Endometrial microvascular endothelial cells (primary cell): ENCODE data around the gene AOPEP. TPM values are rescaled to one million over a fixed set of nuclear protein-coding genes. Genes with fewer than 3 reads are reported as not detected.
"Not testable (repeated sequence)": the region's sequence is repeated elsewhere in the genome, so short reads cannot be mapped to it uniquely, and the experiment has no call there.

Experiments used
- in situ Hi-C: cut with HindIII; loops from 2 replicates; pipeline ENCODE4 v1.10.0; 2017; ENCODE audit warnings: low sequenced_read_pairs, low pct_unique_long_range_greater_than_20kb; ENCODE audit errors: inconsistent ontology term
- total RNA-seq: library from RNA; depleted of rRNA; stranded (reverse); fragments of >200 nt; gene quantifications from one replicate; pipeline ENCODE4 v1.2.3, GENCODE V29; 2015; ENCODE audit errors: inconsistent ontology term

AOPEP gene
- total RNA-seq, 1 donor from 2014 or later, result 48.9 TPM

DNA sequence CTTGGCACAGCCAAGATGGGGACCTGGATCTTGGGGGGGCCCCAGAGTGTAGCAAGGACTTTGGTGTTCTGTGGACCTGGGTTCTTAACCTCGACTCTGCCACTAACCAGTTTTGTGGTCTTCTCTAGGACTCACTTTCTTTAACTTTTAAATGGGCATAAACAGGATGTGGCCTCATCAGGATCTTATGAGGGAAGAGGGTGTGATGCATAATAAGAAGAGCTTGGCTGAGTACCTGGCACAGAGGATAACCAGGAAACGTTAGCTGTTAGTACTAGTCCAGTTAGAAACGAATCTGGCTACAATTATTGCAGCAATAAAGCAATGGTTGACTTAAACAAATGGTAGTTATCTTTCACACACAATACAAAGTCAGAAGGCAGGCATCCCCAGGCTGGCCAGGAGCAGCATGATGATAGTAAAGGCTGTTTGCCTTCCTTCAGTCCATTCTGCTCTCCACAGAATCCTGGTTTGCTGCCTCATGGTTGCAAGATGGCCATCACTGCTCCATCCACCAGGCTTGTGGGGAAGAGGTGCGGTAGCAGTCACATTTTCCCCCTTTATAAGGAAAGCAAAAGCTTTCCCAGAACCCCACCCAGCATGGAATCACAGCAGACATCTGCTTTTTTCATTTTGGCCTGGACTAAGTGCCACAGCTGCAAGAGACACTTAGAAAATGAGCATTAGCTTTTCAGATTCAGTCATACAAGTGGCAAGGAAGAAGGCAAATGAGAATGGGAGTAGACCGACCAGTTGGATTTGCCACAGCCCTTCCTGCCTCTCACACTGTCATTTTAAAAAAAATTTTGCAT lies 225.0 kb downstream of the AOPEP start:
- in situ Hi-C loops, result no loop called here

DNA sequence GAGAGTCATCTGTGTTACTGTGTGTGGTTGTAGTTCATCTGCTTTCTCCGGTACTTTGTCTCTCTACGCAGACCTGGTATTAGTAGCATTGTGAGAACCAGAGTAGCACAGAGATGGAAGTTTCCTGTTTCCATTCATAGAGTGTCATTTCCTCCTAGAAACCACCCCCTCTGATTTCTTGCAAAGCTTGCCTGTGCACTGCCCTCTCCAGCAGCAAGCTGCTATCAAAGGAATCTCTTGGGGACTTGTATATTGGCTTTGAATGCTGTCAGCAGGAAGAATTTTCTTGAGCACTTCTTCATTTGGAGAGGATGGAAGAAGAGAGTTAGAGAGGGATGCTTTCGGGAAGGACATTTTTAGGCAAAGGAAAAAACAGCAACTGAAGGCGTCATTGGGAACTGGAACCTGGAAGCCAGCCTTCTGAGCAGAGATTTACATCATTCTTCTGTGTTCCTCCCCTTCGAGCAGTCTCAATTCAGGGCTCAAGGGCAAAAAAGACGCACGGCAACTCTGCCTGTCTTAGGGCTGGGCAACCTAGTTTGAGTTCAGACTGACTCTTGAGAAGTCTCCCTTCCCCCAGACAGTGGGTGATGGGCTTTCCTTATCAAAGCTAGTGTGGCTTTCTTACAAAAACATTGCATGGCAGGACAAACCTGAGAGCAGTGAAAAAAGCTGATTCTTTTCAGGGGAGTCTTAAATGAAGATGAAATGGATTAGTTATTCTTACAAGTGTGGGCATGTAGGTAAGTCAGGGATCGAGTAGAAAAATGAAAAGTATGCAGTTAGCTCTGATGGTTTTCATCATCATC lies 226.3 kb downstream of the AOPEP start:
- in situ Hi-C loops, result no loop called here

DNA sequence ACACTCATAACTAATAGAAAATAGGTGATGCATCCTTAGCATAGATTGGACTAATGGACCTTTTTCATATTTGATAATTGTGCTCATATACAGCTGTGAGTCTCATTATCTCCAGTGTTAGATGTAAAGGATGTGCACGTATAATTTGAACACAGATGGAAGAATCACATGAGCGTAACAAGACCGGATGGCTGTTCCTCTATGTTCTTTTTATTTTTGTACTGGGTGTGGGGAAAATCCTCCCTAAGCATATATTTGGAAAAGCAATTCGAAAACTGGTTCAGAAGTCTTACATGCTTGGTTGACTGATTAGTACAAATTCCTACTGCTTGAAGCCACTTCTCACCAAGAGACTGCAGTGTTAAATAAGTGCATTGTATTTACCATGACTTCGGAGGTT lies 230.2 kb downstream of the AOPEP start:
- in situ Hi-C loops, result no loop called here

DNA sequence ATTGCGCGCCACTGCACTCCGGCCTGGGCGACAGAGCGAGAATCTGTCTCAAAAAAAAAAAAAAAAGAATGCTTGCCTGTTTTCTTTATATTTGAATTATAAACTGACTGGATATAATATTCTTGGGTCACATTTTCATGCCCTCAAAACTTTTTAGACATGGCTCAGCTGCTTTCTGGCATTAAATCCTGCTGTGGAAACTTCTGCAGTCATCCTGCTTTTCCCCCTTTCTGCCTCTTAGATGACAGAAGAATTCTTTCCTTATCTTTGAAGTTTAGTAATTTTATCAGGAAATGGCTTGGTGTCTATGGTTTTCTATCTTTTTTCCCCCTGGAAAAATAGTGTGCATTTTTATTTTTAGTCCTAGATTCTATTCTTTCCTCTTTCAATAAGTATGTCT lies 234.5 kb downstream of the AOPEP start:
- in situ Hi-C loops, result no loop called here

DNA sequence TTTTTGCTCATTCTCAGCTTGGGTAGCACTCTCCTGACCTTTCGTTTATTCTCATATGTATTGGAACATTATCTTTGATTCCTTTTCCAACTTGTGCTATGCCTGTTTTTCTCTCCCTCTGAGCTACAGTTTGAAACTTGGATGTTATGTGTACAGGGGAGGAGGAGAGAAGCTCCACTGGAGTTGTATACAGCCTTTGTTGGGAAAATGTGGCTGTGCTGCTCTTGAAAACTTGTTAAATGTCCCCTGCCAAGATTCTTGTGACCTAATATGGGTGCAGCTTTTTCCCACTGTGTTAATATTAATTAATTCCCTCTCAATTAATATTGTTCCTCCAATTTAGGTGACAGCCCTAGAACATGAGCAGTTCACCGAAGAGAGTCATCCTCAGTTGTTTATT lies 235.4 kb downstream of the AOPEP start:
- in situ Hi-C loops, result no loop called here

DNA sequence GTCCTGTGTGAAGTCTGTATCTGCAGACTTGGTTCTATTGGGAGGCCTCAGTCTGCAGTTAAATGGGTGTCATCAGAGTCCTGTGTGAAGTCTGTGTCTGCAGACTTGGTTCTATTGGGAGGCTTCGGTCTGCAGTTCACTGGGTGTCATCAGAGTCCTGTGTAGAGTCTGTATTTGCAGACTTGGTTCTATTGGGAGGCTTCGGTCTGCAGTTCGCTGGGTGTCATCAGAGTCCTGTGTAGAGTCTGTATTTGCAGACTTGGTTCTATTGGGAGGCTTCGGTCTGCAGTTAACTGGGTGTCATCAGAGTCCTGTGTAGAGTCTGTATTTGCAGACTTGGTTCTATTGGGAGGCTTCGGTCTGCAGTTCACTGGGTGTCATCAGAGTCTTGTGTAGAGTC lies 239.1 kb downstream of the AOPEP start:
- in situ Hi-C loops, result not testable (repeated sequence)

DNA sequence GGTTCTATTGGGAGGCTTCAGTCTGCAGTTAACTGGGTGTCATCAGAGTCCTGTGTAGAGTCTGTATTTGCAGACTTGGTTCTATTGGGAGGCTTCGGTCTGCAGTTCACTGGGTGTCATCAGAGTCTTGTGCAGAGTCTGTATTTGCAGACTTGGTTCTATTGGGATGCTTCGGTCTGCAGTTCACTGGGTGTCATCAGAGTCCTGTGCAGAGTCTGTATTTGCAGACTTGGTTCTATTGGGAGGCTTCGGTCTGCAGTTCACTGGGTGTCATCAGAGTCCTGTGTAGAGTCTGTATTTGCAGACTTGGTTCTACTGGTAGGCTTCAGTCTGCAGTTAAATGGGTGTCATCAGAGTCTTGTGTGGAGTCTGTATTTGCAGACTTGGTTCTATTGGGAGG lies 239.5 kb downstream of the AOPEP start:
- in situ Hi-C loops, result not testable (repeated sequence)

DNA sequence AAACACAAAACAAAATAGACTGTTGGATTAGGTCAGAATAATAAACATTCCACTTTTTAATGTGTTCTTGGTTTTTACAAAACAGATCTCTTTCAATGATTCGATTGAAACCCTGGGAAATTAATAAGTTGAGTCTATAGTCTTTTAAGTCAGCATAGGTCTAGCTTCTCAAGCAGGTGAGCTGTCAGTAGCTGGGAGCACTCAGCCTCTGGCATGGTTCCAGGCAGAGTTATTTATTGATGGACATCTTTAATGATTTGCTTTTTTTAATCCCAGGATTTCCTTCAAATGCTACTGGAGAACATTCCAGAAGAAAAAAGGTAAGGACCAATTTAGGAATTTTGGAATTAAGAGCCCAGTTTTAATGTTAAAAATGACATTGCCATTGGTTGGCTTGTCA lies 241.0 kb downstream of the AOPEP start:
- in situ Hi-C loops, result no loop called here

DNA sequence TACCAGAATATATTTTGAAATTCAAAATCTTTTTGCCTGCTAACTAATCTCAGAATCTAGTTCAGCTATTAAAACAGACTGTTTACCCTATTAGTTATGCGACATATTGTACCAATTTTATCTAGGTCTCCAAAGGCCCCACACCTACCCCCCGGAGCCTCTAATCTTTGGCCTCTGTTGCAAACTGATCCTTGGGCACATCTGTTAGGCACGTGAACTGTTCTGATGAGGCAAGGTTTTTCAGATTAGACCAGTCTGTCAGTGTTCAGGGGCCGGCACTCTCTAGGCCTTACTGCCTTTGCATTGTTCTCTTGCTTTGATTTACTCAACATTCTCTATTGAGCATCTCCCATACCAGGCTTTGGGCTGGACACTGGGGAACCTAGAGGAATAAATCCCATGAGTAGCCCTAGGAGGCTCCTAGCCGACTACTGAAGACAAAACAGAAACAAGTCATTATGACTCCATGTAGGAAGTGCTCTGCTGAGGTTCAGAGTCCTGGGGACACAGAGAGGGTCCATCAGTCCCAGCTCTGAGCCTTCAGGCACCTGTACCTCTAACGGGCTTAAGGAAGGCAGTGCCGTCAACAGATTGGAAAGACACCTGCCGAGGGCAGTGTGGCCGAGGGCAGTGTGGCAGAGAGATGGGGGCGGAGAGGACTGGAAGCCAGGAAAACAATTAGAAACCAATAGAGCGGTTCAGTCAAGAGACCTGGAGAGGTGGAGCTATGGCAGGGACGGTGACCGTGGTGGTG lies 245.1 kb downstream of the AOPEP start:
- in situ Hi-C loops, result no loop called here

DNA sequence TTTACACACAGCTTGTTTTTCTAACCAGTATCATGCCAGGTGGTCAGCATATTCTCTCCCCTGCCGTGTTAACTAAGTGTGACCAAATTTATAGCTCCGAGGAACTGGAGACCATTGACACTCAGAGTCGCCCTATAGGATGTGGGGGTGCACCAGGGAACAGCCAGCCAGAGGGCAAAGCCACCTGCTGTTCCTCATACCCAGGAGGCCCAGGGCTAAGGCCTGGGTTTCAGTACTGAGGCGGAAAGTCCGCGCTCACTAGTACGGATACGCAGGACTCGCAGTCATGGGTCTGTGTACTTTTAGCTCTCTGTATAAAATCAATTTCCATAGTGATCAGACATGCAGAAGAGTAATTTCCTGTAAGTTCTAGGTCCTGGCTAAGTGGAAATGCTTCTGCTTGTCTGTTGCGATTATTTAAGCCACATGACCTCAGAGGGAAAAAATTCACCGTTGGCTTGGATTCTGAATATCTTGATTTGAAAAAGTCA lies 247.0 kb downstream of the AOPEP start:
- in situ Hi-C loops, result no loop called here

DNA sequence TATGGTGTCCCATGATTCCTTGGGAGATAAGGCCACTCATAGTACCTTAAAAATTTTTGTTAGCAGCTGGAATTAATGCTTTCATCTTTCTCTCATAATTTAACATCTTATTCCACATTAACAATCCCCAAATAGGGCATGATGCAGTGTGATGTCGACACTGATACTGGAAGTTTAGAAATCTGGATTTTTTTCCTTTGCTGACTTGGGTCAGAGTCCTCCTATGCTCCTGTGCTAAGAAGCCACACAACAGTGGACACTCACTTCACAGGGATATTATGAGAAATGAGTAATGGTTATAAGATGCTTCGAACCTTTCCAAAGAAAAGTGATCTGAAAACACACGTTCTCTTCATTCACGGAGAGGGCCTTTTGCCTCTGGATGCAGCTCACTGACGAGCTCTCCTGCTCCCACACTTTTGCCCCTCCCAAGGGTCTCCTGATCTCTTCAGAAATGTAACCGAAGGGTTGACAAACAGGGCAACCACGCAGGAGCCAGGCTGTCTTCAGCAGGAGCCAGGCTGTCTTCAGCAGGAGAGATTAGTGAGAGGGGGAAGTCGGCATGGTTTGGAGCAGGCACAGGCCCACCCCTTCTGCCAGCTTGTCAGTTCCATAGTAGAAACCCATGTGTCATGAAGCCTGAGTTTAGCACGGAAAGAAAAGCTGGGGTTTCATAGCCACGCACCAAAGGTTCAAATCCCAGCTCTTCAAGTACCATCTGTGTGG lies 247.8 kb downstream of the AOPEP start:
- in situ Hi-C loops, result no loop called here

DNA sequence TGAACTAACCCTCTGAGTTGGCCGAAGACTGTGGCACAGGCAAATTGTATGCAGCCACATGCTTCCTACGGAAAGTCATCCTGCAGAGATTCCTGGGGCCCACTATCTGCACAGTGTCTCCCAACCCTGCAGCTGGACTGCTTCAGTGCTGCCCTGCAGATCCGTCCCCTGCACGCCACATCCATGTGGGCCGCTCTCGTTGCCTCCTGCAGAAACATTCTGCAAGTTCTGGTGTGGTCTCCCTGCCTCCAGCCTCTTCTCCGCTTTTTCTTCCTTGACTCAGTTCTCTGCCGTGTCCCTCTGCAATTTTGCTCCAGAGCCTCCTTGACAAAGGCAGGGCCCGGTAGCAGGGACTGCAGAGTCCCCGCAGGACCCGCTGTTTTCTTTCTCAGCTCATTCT lies 249.0 kb downstream of the AOPEP start:
- in situ Hi-C loops, result no loop called here

DNA sequence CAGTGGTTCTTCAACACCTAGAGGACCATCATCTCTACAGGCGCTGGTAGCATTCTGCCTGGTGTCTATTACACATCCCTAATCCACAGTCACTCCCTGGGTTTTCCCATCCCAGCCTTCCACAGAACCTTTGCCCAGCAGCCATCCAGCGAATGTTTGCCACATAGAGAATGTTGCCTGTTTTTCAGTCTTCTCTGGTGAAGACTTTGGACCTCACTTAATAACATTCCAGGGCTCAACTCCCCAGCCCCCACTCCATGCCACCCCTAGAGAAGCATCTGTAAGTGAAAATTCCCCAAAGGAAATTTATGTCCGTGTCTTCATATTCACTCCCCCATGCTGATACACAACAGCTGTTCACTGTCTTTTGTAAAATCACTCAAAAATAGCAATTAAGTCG lies 249.6 kb downstream of the AOPEP start:
- in situ Hi-C loops, result no loop called here

DNA sequence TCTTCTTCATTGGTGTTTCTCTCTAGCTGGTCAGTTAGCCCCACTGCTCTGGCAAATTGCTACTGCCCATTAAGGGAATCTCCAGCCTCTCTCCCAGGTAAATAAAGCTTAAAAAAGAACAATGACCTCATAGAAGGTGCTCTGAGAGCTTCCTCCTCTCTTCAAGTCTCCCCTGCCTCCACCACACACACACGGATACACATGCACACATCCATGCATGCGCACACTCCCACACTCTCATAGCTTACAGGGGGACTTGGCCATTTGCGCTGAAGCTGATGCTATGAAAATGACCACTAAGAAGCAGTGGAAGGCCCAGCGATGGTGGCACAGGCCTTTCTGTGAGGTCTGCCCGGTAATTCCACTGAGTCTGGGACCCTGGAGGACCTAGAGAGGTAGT lies 250.9 kb downstream of the AOPEP start:
- in situ Hi-C loops, result no loop called here

DNA sequence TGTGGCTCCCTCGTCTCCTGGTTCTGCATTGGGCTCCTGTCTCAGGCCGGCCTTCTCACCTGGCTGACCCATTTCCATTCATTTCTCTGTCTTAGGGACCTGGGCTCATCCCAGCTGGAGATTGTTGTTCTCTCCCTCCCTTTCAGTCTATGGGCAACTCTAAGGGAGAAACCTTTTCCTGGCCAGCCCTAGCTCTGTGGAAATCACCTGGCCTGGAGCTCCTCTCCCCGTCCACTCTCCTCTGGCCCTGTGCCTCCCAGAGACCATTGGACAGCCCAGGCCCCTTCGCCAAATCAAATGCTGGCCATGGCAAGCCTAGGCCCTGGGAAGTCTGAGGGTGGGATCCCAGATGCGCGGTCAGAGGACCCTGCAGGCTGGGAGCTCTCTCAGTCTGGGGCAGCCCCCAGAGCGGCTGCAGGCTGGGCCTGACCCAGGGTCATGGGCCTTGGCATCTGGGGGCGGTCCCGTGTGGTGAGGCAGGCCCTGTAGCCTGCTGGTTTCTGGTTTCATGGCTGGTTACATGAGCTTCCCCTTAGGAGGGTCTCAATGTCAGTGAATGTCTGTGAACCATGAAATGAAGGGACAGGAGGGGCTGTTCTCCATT lies 253.5 kb downstream of the AOPEP start:
- in situ Hi-C loops, result no loop called here

DNA sequence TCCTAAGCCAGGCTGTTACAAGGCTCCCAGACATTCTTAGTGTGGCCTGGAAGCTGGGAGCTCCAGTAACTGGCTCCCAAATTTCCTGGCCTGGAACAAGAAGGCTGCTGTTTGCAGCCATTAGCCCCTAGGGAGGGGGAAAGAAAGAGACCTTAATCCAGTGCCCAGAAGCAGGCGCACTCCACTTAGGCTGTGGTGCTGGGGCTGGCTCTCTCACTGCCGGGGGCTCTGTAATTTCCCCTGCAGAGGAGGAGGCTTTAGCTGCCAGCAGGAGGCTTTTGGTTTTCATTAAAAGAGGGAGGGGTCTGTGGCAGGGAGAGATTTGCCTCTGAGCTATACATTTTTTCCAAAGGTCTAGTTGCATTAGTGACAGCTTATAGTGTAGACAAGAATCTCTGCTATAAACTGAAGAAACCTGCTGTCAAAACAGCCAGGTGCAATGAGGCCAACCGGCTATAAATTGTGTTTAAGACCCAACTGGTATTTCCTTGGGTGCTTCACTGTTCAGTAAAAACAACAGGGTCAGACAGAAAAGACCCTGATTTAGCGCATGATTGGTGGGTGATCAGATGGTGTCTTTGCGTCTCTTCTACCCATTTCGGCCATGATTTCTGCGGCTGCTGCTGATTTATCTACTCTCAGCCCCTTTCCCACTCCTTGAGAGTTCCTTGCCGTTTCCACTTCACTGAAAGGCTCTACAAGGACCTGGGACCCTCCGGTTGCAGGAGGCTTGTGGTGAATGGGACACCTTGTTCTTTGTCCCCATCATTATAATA lies 254.6 kb downstream of the AOPEP start:
- in situ Hi-C loops, result no loop called here

DNA sequence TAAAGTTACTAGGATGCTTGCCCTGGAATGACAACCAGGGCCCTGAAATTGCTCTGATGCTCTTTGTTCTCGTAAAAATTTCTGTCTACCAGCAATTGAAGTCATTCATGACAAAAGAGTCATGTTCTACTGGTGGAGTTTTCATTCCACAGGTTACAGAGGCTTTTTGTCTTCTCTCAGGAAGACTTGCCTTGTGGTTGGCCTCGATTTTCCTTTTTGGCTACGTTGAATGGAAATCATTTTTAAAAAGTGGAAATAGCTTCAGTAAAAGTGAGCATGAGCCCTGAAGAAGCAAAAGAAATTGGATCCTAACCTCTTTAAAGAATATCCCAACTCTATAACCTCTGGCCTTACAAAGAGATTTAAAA lies 255.2 kb downstream of the AOPEP start:
- in situ Hi-C loops, result no loop called here

DNA sequence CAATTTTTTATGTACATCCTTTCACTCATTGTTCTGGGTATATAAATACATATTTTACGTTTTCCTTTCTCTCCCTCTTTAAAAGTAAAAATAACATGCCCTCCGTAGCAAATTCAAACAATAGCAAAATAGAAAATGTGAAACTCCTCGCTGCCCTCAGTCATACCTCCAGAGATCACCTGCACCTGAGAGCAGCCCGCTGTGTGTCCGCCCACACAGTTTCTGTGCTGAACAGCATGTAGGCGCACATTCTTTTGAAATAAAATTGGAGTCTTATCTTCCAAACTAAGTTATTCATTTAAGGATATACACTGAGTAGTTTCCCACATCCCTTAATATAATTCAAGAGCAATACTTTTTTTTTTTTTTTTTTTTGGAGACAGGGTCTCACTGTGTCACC lies 255.7 kb downstream of the AOPEP start:
- in situ Hi-C loops, result no loop called here
